Stimulated activated naive CD8-positive, alpha-beta T cell treated with anti-CD3 and anti-CD28 coated beads, Interleukin-15, Interleukin-2, amounts not matched to agents 100 U/mL and 50 U/mL, for 24 hours (primary cell): ENCODE data around the gene RPL9.
"Not testable (repeated sequence)": the region's sequence is repeated elsewhere in the genome, so short reads cannot be mapped to it uniquely, and the experiment has no call there.

Experiments used
- ATAC-seq: fragments of 150-1000 bp; cut with Tn5 transposase; one replicate; pipeline ENCODE4 v1.10.0; 2021
- DNase-seq: peaks from one replicate; pipeline ENCODE4 v3.0.0; 2021

The RPL9 gene

DNA sequence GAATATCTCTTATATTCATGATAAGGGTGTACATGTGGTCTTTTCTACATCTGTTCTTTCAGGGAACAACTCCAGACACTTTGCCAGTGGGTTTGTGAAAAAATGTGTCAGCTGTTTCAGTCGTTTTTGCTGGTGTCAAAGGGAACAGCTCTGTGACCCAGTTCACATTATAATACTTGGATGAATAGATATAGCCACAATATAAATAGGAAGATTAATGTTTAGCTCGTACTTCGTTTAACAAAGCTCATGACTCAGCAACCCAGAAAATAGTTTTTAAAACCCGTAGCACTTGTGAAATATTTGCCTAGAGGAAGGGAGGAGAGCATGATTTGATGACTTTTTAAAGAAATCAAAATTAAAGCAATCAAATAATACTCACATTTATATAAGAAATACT, 8.0 kb upstream of the RPL9 start:
- ATAC-seq (no peak), DNase-seq (no peak)

DNA sequence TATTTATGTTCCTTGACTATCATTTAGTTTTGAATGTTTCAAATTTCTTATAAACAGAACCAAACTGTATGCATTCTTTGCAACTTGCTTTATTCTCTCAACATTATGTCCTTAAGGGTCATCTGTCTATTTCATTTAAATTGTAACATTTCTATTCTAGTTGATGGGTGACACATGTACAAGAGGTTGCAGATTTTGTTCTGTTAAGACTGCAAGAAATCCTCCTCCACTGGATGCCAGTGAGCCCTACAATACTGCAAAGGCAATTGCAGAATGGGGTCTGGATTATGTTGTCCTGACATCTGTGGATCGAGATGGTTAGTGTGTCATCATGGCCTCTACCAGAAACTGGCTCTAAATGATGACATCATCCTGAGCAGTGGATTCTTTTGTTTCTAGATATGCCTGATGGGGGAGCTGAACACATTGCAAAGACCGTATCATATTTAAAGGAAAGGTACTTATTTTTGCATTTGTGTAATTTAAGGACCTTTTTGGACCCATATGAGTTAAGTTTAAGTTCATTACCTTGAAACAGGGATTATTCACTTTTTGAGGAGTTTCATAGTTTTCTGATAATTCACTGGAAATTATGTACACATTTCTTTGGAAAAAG, 6.3 kb upstream of the RPL9 start:
- ATAC-seq (peak; percentile 68), DNase-seq (no peak)

DNA sequence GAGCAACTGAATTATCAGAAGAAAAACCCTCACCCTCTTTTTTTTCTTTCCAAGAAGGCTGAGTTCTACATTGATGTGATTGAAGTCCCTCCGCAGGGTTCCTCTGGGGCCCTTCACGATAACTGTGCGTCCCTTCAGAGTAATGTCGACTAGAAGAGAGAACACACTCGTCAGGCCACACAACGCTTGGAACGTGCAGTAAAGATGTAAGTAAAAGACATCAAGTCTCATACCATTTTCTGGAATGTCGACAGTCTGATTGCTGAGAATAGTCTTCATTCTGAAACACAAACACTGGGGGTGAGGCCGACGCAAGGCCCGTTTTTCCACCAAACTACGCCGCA, 589 bp downstream of the RPL9 start:
- DNase-seq, ATAC-seq: not testable (repeated sequence)

DNA sequence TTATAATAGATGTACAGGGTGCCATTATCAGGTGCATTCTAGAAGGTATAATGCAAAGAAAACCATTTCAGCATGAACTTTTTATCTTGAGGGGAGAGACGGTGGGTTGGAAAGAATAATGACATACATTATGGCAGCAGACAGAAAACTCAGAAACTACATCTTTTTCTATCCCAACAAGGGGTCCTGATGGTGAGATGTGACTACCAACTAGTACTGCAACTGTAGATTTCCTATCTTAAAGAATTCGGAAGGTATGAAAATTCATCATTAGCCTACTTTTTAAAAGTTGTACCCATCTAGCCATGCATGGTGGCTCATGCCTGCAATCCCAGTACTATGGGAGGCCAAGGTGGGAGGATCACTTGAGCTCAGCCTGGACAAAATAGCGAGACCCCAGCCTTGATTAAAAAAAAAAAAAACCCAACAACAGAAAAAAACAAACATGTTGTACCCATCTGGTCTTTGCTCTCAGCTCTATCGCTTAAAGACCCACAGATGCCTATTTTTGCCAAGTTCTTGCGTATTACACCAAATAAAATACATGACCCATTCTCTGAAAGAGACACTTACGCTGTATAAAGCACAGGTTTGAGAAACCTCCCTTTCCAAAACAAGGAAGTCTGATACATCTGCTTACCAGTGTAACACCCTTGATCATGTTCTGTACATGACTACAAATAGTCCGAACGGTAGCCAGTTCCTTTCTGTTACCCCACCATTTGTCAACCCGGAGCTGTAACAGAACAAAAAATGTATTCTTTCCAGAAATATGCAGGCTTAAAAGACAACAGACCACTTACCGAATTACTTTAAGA, 1.6 kb downstream of the RPL9 start:
- no peak for ATAC-seq
- no peak for DNase-seq

DNA sequence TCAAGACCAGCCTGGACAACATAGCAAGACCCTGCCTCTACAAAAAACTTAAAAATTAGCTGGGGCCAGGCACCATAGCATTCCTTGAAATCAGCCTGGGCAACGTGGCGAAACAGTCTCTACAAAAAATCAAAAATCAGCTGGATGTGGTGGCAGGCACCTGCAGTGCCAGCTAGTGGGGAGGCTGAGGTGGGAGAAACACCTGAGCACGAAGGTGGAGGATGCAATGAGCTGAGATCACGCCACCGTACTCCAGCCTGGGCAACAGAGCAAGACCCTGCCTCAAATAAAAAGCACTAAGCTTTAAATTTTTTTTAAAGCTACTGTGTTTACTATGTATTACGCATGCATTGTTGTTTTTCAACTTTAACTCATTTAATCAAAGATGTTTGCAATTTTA, 3.2 kb downstream of the RPL9 start:
- DNase-seq: no peak
- ATAC-seq: no peak

DNA sequence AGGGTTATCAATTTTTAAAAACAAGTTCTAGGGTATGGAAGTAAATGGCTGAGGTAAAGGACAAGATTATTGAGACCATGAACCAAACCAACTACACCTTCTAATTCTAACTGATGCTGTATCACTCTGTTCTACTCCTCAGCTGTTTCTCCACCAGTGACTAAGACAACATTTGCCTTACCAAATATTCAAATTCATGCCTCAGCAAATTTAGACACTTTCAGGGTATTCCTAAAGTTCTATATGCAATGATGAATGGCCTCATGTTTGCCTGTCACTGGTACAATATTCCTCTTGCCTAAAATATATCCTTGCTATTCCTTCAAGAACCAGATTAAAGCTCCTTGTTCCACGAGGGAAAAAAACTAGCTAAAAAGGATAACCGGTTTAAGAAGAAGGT, 5.0 kb downstream of the RPL9 start:
- ATAC-seq (no peak), DNase-seq (no peak)

DNA sequence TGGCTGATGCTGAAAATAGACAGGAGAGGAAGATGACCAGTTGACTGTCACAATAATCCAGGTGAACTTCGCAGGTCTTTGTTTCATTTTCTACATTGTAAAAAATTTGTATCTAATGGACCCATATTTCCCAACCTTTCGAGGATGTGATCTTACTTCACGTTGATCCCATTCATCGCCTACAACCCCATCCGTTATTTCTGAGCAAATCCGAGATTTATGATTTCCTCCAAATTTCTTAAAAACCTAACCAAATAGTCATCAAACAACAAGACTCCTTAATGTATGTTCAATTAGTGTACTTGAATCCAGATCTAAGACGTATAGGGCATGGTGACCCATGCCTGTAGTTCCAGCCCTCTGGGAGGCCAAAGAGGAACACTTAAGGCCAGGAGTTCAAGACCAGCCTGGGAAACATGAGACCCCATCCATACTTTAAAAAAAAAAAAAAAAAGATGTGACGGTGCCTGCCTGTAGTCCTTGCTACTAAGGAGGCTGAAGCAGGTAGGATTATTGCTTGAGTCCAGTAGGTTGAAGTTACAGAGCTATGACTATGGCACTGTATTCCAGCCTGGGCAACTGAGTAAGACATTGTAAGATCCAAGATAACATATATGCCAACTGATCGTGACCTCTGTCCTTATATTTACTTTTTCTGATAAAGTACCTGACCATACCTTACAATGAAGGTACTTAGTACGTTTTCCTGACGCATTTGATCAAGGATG, 5.7 kb downstream of the RPL9 start:
- no peak for ATAC-seq
- no peak for DNase-seq

DNA sequence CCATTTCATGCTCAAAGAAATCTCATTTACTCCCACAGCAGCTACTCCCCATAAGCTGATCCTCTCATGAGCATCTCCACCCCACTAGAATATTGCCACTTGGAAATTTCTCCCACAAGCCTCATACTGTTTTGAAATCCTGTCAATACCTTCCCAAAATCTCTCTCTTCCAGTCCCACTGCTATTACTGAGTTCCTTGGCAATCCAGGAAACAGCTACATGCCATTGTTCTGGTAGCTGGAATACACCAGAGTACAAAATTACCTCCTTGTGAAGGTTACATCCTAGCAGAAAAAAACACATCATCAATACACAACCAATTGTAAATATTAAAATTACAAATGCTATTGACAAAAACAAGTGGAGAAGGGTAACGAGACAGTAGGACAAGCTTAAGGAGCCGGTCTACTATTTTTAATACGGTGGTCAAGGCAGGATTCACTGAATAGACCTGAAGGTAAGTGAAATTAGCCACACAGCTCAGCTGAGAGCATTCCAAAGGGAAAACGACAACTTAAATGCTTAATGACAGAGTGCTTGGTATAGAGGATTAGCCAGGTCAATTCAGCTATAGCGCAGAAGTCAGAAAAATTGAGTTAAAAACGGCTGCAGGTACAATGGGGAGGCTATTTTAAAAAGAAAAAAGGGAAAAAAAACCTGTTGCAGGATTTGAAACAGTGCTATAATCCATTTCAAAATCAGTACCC, 6.4 kb downstream of the RPL9 start:
- ATAC-seq (no peak), DNase-seq (no peak)

DNA sequence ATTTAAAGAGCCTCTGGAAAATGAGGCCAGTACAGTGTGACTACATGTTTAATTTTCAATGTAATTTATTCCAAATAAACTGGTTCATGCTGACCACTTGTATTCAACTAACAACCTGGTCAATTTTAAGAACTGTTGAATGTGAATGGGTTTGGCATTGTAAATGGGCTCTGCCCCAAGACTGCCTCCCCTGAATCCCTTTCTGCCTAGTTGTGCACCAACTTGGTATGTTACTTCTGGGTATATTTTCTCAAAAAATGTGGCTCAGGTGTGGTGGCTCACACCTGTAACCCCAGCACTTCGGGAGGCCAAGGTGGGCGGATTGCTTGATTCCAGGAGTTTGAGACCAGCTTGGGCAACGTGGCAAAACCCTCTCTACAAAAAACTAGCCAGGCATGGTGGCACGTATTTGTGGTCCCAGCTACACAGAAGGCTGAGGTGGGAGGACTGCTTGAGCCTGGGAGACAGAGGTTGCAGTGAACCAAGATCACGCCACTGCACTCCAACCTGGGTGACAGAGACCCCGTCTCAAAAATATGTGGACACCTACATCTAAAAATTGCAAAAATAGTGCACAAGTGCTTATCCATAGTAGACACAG, 7.2 kb downstream of the RPL9 start:
- ATAC-seq (no peak), DNase-seq (no peak)

DNA sequence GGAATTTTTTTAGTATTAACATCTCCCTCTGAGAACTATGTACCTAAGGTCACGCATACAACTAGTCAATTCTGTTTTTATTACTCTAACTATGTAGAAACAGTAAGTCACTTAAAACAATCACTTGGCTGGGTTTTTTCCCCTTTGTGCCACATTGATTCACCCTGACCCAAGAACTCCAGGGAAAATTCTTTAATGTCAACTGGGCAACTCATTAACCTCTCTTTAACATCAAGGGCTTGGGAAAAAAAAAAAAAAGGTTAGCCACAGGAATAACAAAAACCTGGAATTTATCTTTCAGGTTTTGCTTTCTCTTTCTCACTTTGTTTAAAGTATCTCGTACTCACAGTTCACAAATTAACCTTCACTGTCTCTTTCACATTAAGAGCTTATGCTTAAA, 8.1 kb downstream of the RPL9 start:
- DNase-seq (no peak), ATAC-seq (no peak)

DNA sequence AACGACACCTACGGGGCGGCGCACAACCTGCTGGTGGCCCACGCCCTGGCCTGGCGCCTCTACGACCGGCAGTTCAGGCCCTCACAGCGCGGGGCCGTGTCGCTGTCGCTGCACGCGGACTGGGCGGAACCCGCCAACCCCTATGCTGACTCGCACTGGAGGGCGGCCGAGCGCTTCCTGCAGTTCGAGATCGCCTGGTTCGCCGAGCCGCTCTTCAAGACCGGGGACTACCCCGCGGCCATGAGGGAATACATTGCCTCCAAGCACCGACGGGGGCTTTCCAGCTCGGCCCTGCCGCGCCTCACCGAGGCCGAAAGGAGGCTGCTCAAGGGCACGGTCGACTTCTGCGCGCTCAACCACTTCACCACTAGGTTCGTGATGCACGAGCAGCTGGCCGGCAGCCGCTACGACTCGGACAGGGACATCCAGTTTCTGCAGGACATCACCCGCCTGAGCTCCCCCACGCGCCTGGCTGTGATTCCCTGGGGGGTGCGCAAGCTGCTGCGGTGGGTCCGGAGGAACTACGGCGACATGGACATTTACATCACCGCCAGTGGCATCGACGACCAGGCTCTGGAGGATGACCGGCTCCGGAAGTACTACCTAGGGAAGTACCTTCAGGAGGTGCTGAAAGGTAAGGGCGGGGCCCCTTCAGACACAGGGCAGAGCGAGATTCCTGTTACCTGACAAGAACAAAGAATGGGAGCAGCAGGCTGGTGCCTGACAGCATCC, 11.7 kb downstream of the RPL9 start:
- ATAC-seq: peak; percentile 66
- DNase-seq: peak; percentile 57

DNA sequence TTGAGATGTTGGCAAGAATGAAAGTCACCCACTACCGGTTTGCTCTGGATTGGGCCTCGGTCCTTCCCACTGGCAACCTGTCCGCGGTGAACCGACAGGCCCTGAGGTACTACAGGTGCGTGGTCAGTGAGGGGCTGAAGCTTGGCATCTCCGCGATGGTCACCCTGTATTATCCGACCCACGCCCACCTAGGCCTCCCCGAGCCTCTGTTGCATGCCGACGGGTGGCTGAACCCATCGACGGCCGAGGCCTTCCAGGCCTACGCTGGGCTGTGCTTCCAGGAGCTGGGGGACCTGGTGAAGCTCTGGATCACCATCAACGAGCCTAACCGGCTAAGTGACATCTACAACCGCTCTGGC, 12.3 kb downstream of the RPL9 start:
- no peak for ATAC-seq
- DNase-seq: no peak

DNA sequence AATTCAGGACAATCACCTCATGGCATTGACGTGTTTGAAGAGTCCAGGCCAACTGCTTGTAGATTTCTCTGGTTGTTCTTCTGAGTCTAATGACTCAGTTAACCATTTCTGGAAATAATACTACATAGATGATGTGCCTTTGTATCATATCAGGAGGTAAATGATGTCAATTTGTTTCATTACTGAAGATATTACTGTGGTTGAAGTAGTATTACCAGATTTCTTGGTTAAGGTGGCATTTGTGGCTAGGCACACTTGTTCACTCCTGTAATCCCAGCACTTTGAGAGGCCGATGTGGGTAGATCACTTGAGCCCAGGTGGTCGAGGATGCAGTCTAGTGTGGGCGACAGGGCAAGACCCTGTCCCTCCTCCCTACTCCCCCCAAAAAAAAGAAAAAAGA, 15.7 kb downstream of the RPL9 start:
- peak; percentile 58 for ATAC-seq

DNA sequence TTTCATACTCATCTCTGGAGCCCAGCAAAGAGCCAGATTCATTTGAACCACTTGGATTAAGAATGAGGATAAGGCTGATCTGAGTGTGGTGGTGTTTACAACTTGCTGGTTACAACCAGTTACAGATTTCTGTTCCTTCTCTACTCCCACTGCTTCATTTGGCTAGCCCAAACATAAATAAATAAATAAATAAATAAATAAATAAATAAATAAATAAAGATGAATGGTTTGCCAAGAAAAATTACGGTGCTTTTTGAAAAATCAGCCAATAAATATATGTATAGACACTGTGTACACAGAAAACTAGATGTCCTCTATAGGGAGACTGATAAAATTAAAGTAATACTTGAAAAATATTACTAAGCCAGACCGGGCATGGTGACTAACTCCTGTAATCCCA, 17.1 kb downstream of the RPL9 start:
- no peak for DNase-seq
- ATAC-seq: no peak

More for the DNA sequence above, 15.7 kb downstream of the RPL9 start:
- DNase-seq: no peak

DNA sequence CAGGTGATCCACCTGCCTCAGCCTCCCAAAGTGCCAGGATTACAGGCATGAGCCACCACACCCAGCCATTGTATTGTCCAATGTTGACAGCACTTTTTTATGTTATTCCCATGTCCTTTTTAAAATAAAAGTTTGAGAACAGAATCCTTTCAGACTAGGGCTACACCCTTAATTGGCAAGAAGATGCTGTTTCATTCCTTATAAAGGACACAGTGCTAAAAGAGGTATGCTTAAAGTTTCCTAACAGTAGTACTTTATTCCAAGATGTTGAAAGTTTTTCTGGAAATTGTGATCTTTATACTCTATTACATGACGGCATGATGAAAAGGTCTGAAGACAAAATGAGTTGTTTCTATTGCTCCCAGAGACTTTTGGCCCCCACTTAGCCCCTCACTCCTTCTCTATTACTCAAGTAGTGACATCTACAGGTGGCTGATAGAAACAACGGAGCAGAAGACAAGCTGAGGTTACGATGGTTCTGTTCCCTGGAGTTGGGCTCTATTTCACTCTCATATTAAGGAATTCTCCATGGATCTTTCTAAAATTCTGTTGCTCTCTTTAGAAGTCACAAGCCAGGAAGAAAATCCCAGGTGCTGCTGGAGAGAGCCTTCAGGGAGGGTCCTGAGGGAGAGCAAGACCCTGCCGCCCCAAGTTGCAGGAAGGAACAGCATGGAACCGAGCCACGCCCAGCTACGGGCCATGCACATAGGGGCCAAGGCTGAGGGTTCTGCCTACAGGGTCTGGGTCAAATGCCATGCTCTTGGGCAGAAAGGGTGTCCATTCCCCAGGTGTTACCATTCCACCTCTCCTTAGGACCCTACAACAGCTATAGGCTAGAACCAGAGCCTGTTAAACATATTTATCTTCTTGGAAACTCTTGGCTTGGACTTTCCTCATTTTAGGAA, 22.8 kb downstream of the RPL9 start:
- no peak for ATAC-seq

DNA sequence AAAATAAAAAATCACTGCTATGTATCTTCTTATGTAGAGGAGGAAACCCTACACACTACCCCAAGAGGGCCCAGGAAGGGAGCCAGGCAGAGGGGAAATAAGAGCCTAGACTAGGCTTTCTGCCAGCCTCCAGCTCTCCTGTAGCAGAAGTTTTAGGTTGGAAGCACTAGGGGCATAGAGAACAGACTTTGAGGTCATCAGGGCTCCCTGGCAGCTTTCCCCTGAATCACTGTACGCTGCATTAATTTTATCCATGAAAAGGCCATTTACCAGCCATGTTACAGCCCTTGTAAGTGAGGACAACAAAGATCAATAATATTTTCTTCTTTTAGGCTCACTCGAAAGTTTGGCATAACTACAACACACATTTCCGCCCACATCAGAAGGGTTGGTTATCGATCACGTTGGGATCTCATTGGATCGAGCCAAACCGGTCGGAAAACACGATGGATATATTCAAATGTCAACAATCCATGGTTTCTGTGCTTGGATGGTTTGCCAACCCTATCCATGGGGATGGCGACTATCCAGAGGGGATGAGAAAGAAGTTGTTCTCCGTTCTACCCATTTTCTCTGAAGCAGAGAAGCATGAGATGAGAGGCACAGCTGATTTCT, 24.7 kb downstream of the RPL9 start:
- no peak for ATAC-seq
- DNase-seq: no peak

More for the DNA sequence above, 22.8 kb downstream of the RPL9 start:
- no peak for DNase-seq

DNA sequence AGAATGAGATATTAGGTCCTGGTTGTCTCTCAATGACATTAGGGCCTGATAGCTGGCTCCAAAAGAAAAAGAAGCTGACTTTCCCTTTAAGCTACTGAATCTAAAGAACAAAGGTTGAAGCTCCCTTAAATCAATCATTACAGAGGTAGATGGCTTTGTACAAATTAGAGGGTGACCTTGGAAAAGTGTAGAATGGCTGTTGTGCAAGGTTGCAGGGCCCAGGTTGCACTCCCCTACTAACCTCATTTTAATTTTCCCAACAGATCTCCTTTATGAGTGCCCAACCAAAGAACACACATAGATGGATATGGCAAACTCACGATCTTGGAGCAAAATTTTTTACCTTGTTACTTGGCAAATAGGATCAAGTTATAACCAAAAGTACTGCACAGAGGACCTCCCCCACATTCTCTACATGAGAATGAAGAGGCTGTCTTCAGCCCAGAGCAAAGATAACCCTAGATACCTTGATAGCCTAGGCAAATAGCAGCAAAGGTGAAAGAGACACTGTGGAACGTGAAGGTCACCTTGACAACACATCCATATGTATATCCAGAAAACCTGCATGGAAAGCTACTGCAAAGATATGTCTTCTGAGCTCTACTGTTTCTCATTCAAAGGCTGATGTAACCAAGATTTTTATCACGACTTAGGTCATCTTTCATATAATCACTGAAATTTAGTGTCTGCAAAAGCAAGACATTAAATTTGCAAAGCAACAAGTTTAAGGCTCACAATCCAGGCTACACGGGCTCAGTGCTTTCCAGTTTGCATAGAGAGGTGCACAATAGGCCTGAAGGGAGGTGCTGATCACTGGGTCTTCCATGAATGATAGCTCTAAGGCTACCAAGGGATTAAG, 29.0 kb downstream of the RPL9 start:
- DNase-seq: no peak
- ATAC-seq: no peak

DNA sequence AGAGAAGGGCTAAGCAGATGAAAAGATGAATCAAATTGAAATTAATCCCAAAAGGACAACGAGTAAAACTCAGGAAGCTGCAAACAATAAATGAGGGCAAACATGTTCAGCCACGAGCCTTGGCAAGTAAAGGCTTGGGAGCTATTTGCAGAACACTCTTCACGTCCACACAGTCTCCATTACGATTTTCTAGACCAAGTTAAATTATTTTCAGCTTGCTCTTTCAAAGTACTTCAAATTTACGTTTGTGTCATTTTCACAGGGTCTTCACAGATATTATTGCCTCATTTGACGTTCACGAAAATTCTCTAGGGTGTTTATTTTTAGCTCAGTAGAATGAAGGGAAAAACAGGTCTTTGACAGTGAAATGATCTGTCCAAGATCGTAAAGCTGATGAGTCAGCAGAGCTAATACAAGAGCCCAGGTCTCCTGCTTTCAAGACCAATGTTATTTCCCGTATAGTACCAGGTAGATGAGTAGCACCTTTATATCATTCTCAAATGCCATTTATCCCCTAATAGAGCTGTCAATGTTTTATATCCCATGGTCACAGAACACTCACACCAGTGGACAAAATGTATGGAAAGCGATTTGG, 31.1 kb downstream of the RPL9 start:
- no peak for ATAC-seq
- no peak for DNase-seq

DNA sequence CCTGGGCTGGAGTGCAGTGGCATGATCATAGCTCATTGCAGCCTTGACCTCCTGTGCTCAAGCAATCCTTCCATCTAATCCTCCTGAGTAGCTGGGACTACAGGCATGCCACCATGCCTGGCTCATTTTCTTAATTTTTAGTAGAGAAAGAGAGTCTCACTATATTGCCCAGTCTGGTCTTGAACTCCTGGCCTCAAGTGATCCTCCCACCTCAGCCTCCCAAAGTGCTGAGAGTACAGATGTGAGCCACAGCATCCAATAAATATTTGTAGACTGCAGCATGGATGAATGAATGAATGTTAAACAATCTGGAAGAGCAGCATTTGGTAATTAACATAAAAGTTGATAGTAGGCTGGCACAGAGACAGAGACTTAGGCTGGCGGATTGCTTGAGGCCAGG, 32.0 kb downstream of the RPL9 start:
- no peak for ATAC-seq
- no peak for DNase-seq
